HepG2 (cell line): ENCODE results near the gene CEP63. TPM values are rescaled to one million over a fixed set of nuclear protein-coding genes. Genes with fewer than 3 reads are reported as not detected.

ENCODE experiments used
- ATAC-seq: fragments of 200-7000 bp; cut with Tn5 transposase; 3 replicates; pipeline ENCODE4 v1.9.1; 2020; ENCODE audit warnings: mild to moderate bottlenecking, moderate library complexity
- BruUV-seq: library from RNA; stranded (reverse); fragments of 400-500 nt; replicated peaks from 2 replicates; lab custom pipeline; 2021; lab: Mats Ljungman, UMichigan
- CTCF ChIA-PET: fragments of 300-600 bp; formaldehyde crosslinking; extraction: SDS; loops from one replicate; lab custom pipeline; 2021; ENCODE audit warnings: low total read pairs, inconsistent platforms, low intra/inter-chr PET ratio; lab: Yijun Ruan, JAX
- POLR2A ChIA-PET: fragments of 350-600 bp; sonication (Branson Sonifier 250); formaldehyde crosslinking; loops from one replicate; lab custom pipeline; 2020; ENCODE audit warnings: antibody characterized with exemption, inconsistent platforms; lab: Yijun Ruan, JAX
- DNase-seq: peaks from one replicate; pipeline ENCODE4 v3.0.0-alpha.2; 2015; ENCODE audit warnings: low spot score
- FAIRE-seq: peaks from 3 replicates; lab custom pipeline; 2011; peaks lifted over from hg19 to GRCh38; lab: Jason Lieb, UNC
- H2AFZ ChIP-seq: one replicate; pipeline ENCODE4 v1.6.1; 2011; ENCODE audit warnings: low read length, inconsistent platforms
- H3K27ac ChIP-seq: fragments of 300-600 bp; 3 replicates; pipeline ENCODE4 v1.8.0; 2011; ENCODE audit warnings: mixed run types, mild to moderate bottlenecking, mixed read lengths, low read length, inconsistent platforms; ENCODE audit not compliant: insufficient read depth; ENCODE audit errors: extremely low read length
- H3K27me3 ChIP-seq, 2 experiments: fragments of 200-600 bp in 1 of 2; 2 replicates in 1 of 2; 3 replicates in 1 of 2; pipeline versions ENCODE4 v1.6.0 to v1.8.0; 2011; ENCODE audit warnings: low read length in 2 of 2, mild to moderate bottlenecking in 2 of 2, moderate library complexity in 2 of 2, inconsistent platforms in 1 of 2; ENCODE audit not compliant: insufficient read depth in 2 of 2, control insufficient read depth in 1 of 2
- H3K36me3 ChIP-seq, 2 experiments: fragments of 200-600 bp in 1 of 2; replicated peaks in 1 of 2; 2 replicates in 1 of 2; 3 replicates in 1 of 2; pipeline versions ENCODE4 v1.5.1 to v1.8.0; 2011; ENCODE audit warnings: low read length in 2 of 2, inconsistent platforms in 1 of 2; ENCODE audit not compliant: insufficient read depth in 2 of 2, control insufficient read depth in 1 of 2
- H3K4me1 ChIP-seq: 2 replicates; pipeline ENCODE4 v1.5.1; 2012; ENCODE audit warnings: low read length, inconsistent platforms; ENCODE audit not compliant: insufficient read depth
- H3K4me2 ChIP-seq: 2 replicates; pipeline ENCODE4 v1.6.0; 2011; ENCODE audit warnings: low read depth, low read length, inconsistent platforms
- H3K4me3 ChIP-seq, 3 experiments: fragments of 200-600 bp in 1 of 3; sonication (generic), shearing (Covaris generic) in 1 of 3; replicated peaks in 1 of 3; 2 replicates each; pipeline ENCODE4 v1.5.1; 2011 to 2016; ENCODE audit warnings: low read length in 3 of 3, inconsistent platforms in 2 of 3, low read depth in 2 of 3, mild to moderate bottlenecking in 2 of 3, control low read depth in 1 of 3, mixed read lengths in 1 of 3; ENCODE audit not compliant: insufficient read depth in 1 of 3
- H3K79me2 ChIP-seq: one replicate; pipeline ENCODE4 v1.6.1; 2011; ENCODE audit warnings: low read length, inconsistent platforms; ENCODE audit not compliant: insufficient read depth
- H3K9ac ChIP-seq: 2 replicates; pipeline ENCODE4 v1.6.0; 2011; ENCODE audit warnings: mild to moderate bottlenecking, low read depth, low read length, inconsistent platforms; ENCODE audit not compliant: insufficient read depth
- H3K9me3 ChIP-seq: 2 replicates; pipeline ENCODE4 v1.5.1; 2012; ENCODE audit warnings: mild to moderate bottlenecking, low read length
- H4K20me1 ChIP-seq: 2 replicates; pipeline ENCODE4 v1.6.0; 2011; ENCODE audit warnings: inconsistent platforms, mild to moderate bottlenecking, low read length, moderate library complexity; ENCODE audit not compliant: insufficient read depth
- CHCHD3 ChIP-seq: sonication (generic); formaldehyde crosslinking; IDR thresholded peaks from 2 replicates; pipeline ENCODE4 v1.8.0; 2022; ENCODE audit warnings: mild to moderate bottlenecking, missing genetic modification reagents, moderate library complexity
- FOXP1 ChIP-seq, 2 experiments: fragments of 450-650 bp in 1 of 2; IDR thresholded peaks; 2 replicates each; pipeline ENCODE4 v1.6.1; 2017 to 2018; ENCODE audit warnings: antibody characterized with exemption in 1 of 2
- MIER3 ChIP-seq: IDR thresholded peaks from 2 replicates; pipeline ENCODE4 v1.6.1; 2016; ENCODE audit warnings: missing compliant biosample characterization, borderline replicate concordance
- RBM22 ChIP-seq: fragments of 200-400 bp; formaldehyde crosslinking; optimal IDR thresholded peaks from 2 replicates; pipeline ENCODE3; 2017; ENCODE audit warnings: mild to moderate bottlenecking, low read length, moderate library complexity
- ZFYVE20 ChIP-seq: sonication (generic); formaldehyde crosslinking; IDR thresholded peaks from 2 replicates; pipeline ENCODE4 v1.8.0; 2023; ENCODE audit warnings: low read depth, mild to moderate bottlenecking, moderate library complexity, missing genetic modification reagents, borderline replicate concordance
- ZNF232 ChIP-seq: sonication (generic); formaldehyde crosslinking; IDR thresholded peaks from 2 replicates; pipeline ENCODE4 v1.4.0; 2020; ENCODE audit warnings: missing genetic modification reagents, borderline replicate concordance
- ZNF512 ChIP-seq: sonication (generic); formaldehyde crosslinking; IDR thresholded peaks from 2 replicates; pipeline ENCODE4 v1.4.0; 2020; ENCODE audit warnings: mild to moderate bottlenecking, missing genetic modification reagents
- ZNF563 ChIP-seq: sonication (generic); formaldehyde crosslinking; IDR thresholded peaks from 2 replicates; pipeline ENCODE4 v1.8.0; 2022; ENCODE audit warnings: mild to moderate bottlenecking, moderate library complexity, missing genetic modification reagents
- ZNF770 ChIP-seq: sonication (generic); formaldehyde crosslinking; IDR thresholded peaks from 2 replicates; pipeline ENCODE4 v1.5.0; 2020; ENCODE audit warnings: mild to moderate bottlenecking, missing genetic modification reagents
- WGBS: methylation state at CpG from one replicate; pipeline ENCODE4 v1.1.6; 2017; ENCODE audit warnings: low lambda C conversion rate; 5-methylcytosine and 5-hydroxymethylcytosine counted together
- in situ Hi-C: cut with HindIII; loops from 2 replicates; pipeline ENCODE4 v1.10.0; 2017; ENCODE audit warnings: low pct_unique_long_range_greater_than_20kb; ENCODE audit not compliant: extremely low pct_ligation_motif_present
- intact Hi-C: fragments of 100-400 bp; cut with micrococcal nuclease; formaldehyde crosslinking; loops from one replicate; pipeline ENCODE4 v1.10.0; 2022; ENCODE audit not compliant: unreplicated experiment
- polyA plus RNA-seq, 8 experiments: library from polyadenylated mRNA; depleted of rRNA in 3 of 8; stranded (reverse) in 7 of 8; unstranded in 1 of 8; fragments of >200 nt; fragmentation: Illumina TruSeq in 4 of 8; extraction: Trizol in 4 of 8; gene quantifications; 2 replicates each; pipeline versions ENCODE4 v1.2.1 to v1.2.3, GENCODE V29; 2011 to 2016; ENCODE audit warnings: low read depth in 4 of 8, missing spikeins in 1 of 8, mixed read lengths in 1 of 8; ENCODE audit not compliant: insufficient read depth in 1 of 8
- total RNA-seq, 5 experiments: library from RNA; depleted of rRNA; stranded (reverse); fragments of >200 nt; fragmentation: Illumina TruSeq; extraction: Trizol; gene quantifications; 2 replicates each; pipeline ENCODE4 v1.2.3, GENCODE V29; 2016; ENCODE audit warnings: low read depth in 1 of 5

Gene CEP63
- total and polyA plus RNA-seq, 2 of the 13 experiments (the other 11 are each of a cell fraction or from before 2014, with no cell fraction given), result 7.2 to 18.4 TPM

- intact Hi-C loops, result no loop called here
- H3K27ac ChIP-seq, result no peak overlapping the region
- peaks cover 30% of the 10 kb centered on the region for H3K4me1 ChIP-seq
- no peak overlapping the region for H3K9ac ChIP-seq
- H3K36me3 ChIP-seq, result peaks cover 2 to 44% of the 10 kb centered on the region in 2 experiments; a peak in 4 of 5 replicates
- DNase-seq, result no peak
- TF ChIP-seq FOXP1 (IDR thresholded peaks at IDR 0.05) (no peak), FOXP1 (CRISPR knock-in tag; IDR thresholded peaks at IDR 0.05) (no peak), RBM22 (no peak), ZNF232 (no peak), ZNF563 (CRISPR knock-in tag) (no peak), MIER3 (no peak), ZNF770 (CRISPR knock-in tag) (no peak), CHCHD3 (no peak), ZFYVE20 (no peak), ZNF512 (no peak)
- no peaks in the 10 kb centered on the region for H3K9me3 ChIP-seq
- CTCF ChIA-PET, result no interaction called here
- H3K4me3 ChIP-seq, result no peak overlapping the region
- in situ Hi-C loops, result loop anchor here (5.0 to 10.0 kb wide), 2 partner anchors 104 to 262 kb away; partner anchors contain the start of gene AMOTL2
- WGBS, result 97% methylated on average over 3 of the region's 4 CpGs
- H2AFZ ChIP-seq, result no peak overlapping the region
- BruUV-seq, result no TSS peak
- H4K20me1 ChIP-seq, result no peaks in the 10 kb centered on the region
- no peak overlapping the region for H3K4me2 ChIP-seq
- POLR2A ChIA-PET, result interaction anchor here (1.4 to 1.5 kb wide), 2 partner anchors 9 to 167 kb away, joined by 4 read pairs; no protein-coding TSS in a partner anchor
- no peaks in the 10 kb centered on the region for H3K27me3 ChIP-seq
- no peak for FAIRE-seq
- no peaks in the 10 kb centered on the region for H3K79me2 ChIP-seq
- ATAC-seq, result no peak
Observed at GRCh38 chr3:134476306-134476705, 9.6 kb upstream of the CEP63 start.
